CD14-positive monocyte (primary cell): ENCODE data around the gene LRRC42. TPM values are rescaled to one million over a fixed set of nuclear protein-coding genes. Genes with fewer than 3 reads are reported as not detected.

Experiments used
- DNase-seq, 3 donors: peaks; one replicate each; pipeline ENCODE4 v3.0.0-alpha.2; 2011 to 2022
- H2AFZ ChIP-seq: 2 replicates; pipeline ENCODE4 v1.6.0; 2012; ENCODE audit warnings: mild to moderate bottlenecking, low read depth, low read length, inconsistent platforms; ENCODE audit not compliant: insufficient read depth, poor library complexity, severe bottlenecking
- H3K27ac ChIP-seq, 2 donors: 1 replicate in 1 of 2; 2 replicates in 1 of 2; pipeline ENCODE4 v1.5.1; 2012 to 2013; ENCODE audit warnings: low read length in 2 of 2, control low read depth in 1 of 2, inconsistent platforms in 1 of 2, low read depth in 1 of 2, mild to moderate bottlenecking in 1 of 2
- H3K27me3 ChIP-seq, 2 donors: one replicate each; pipeline versions ENCODE4 v1.6.0 to v1.6.1; 2011 to 2013; ENCODE audit warnings: low read length in 2 of 2; ENCODE audit not compliant: control insufficient read depth in 2 of 2, insufficient read depth in 2 of 2
- H3K36me3 ChIP-seq, 2 donors: replicated peaks in 1 of 2; 1 replicate in 1 of 2; 2 replicates in 1 of 2; pipeline versions ENCODE4 v1.5.1 to v1.6.1; 2012 to 2013; ENCODE audit warnings: low read length in 2 of 2, control low read depth in 1 of 2, inconsistent platforms in 1 of 2, mild to moderate bottlenecking in 1 of 2; ENCODE audit not compliant: insufficient read depth in 2 of 2, control insufficient read depth in 1 of 2
- H3K4me1 ChIP-seq, 2 donors: 1 replicate in 1 of 2; 2 replicates in 1 of 2; pipeline versions ENCODE4 v1.5.1 to v1.6.1; 2012 to 2013; ENCODE audit warnings: low read length in 2 of 2, control low read depth in 1 of 2, inconsistent platforms in 1 of 2, mild to moderate bottlenecking in 1 of 2, moderate library complexity in 1 of 2; ENCODE audit not compliant: insufficient read depth in 2 of 2, control insufficient read depth in 1 of 2
- H3K4me2 ChIP-seq: replicated peaks from 2 replicates; pipeline ENCODE3; 2012; ENCODE audit warnings: low read length, moderate library complexity, mild to moderate bottlenecking; ENCODE audit not compliant: poor library complexity, severe bottlenecking; ENCODE audit errors: extremely low read depth
- H3K4me3 ChIP-seq, 3 experiments: fragments of 200-600 bp in 1 of 3; sonication (generic) in 1 of 3; replicated peaks in 1 of 3; 1 replicate in 2 of 3; 2 replicates in 1 of 3; pipeline ENCODE4 v1.5.1; 2011 to 2013; ENCODE audit warnings: low read length in 3 of 3, mild to moderate bottlenecking in 3 of 3, control low read depth in 2 of 3, low read depth in 2 of 3, inconsistent platforms in 1 of 3, moderate library complexity in 1 of 3
- H3K79me2 ChIP-seq: 2 replicates; pipeline ENCODE4 v1.6.0; 2012; ENCODE audit warnings: mild to moderate bottlenecking, control low read depth, inconsistent platforms, low read length, moderate library complexity; ENCODE audit not compliant: insufficient read depth
- H3K9ac ChIP-seq: 2 replicates; pipeline ENCODE4 v1.6.0; 2017; ENCODE audit warnings: low read length, mild to moderate bottlenecking; ENCODE audit not compliant: insufficient read depth, poor library complexity, severe bottlenecking
- H3K9me3 ChIP-seq, 2 donors: replicated peaks in 1 of 2; 1 replicate in 1 of 2; 2 replicates in 1 of 2; pipeline versions ENCODE4 v1.5.1 to v1.6.1; 2012 to 2013; ENCODE audit warnings: low read length in 2 of 2, control low read depth in 1 of 2; ENCODE audit not compliant: control insufficient read depth in 1 of 2, insufficient read depth in 1 of 2
- H4K20me1 ChIP-seq: 2 replicates; pipeline ENCODE4 v1.6.0; 2012; ENCODE audit warnings: mild to moderate bottlenecking, low read length, control low read depth, moderate library complexity; ENCODE audit not compliant: insufficient read depth
- H3K27ac Mint-ChIP-seq, 7 donors: one replicate each; pipeline ENCODE4 v1.8.0; 2020; ENCODE audit warnings: mild to moderate bottlenecking in 7 of 7, mixed read lengths in 7 of 7, moderate library complexity in 6 of 7, inconsistent platforms in 2 of 7
- H3K27me3 Mint-ChIP-seq, 3 donors: one replicate each; pipeline ENCODE4 v1.8.0; 2021 to 2022; ENCODE audit warnings: low read depth in 3 of 3, mild to moderate bottlenecking in 3 of 3, mixed read lengths in 3 of 3, moderate library complexity in 3 of 3, inconsistent platforms in 1 of 3
- H3K36me3 Mint-ChIP-seq, 2 donors: one replicate each; pipeline ENCODE4 v1.8.0; 2020; ENCODE audit warnings: mixed read lengths in 2 of 2, inconsistent platforms in 1 of 2, mild to moderate bottlenecking in 1 of 2
- H3K4me1 Mint-ChIP-seq: one replicate; pipeline ENCODE4 v1.8.0; 2020; ENCODE audit warnings: mild to moderate bottlenecking, mixed read lengths
- H3K4me3 Mint-ChIP-seq, 2 donors: one replicate each; pipeline ENCODE4 v1.8.0; 2020; ENCODE audit warnings: mild to moderate bottlenecking in 2 of 2, mixed read lengths in 2 of 2, moderate library complexity in 1 of 2
- H3K9me3 Mint-ChIP-seq, 7 donors: one replicate each; pipeline ENCODE4 v1.8.0; 2020 to 2022; ENCODE audit warnings: mixed read lengths in 7 of 7, mild to moderate bottlenecking in 6 of 7, moderate library complexity in 6 of 7, inconsistent platforms in 2 of 7
- CTCF ChIP-seq: fragments of 200-600 bp; IDR thresholded peaks from one replicate; pipeline ENCODE4 v1.8.0; 2022; ENCODE audit warnings: antibody characterized with exemption, mild to moderate bottlenecking
- WGBS: methylation state at CpG from one replicate; pipeline ENCODE4 v1.1.5; 2013; ENCODE audit warnings: missing lambda C conversion rate; ENCODE audit not compliant: insufficient coverage; 5-methylcytosine and 5-hydroxymethylcytosine counted together
- intact Hi-C, 2 donors: fragments of 100-400 bp; cut with micrococcal nuclease; formaldehyde crosslinking; loops; one replicate each; pipeline versions ENCODE4 v1.15.0 to v1.15.1; 2023
- polyA plus RNA-seq, 3 donors: library from polyadenylated mRNA; depleted of rRNA in 1 of 3; unstranded in 2 of 3; stranded (reverse) in 1 of 3; fragments of 300-500 nt in 2 of 3; fragments of >200 nt in 1 of 3; fragmentation: Illumina TruSeq in 2 of 3; gene quantifications; 1 replicate in 2 of 3; 2 replicates in 1 of 3; pipeline ENCODE4 v1.2.3, GENCODE V29; 2012 to 2021

Gene LRRC42
- polyA plus RNA-seq, 3 donors: 5.6 to 7.3 (median 7.3) TPM

- no peaks in the 10 kb centered on the region for H4K20me1 ChIP-seq
- Mint-ChIP-seq H3K4me3 (no peak overlapping the region), H3K9me3 (peaks cover 0 to 3% (median 0%) of the 10 kb centered on the region in 7 donors), H3K4me1 (peaks cover 1% of the 10 kb centered on the region), H3K27ac (peak overlapping the region in 1 of 7 donors; percentile 18), H3K27me3 (no peaks in the 10 kb centered on the region), H3K36me3 (peaks cover 2 to 6% of the 10 kb centered on the region in 2 donors)
- H3K79me2 ChIP-seq: no peaks in the 10 kb centered on the region
- intact Hi-C loops: no loop called here
- WGBS: 69% methylated on average over 3 of the region's 4 CpGs
- H3K36me3 ChIP-seq: peaks cover 0 to 6% of the 10 kb centered on the region in 2 donors
- no peak overlapping the region for H3K4me2 ChIP-seq
- H3K27ac ChIP-seq: peak overlapping the region in 1 of 2 donors; percentile 31
- no peak overlapping the region for H3K9ac ChIP-seq
- no peaks in the 10 kb centered on the region for H3K9me3 ChIP-seq
- no peak overlapping the region for H2AFZ ChIP-seq
- no peak for DNase-seq
- no peaks in the 10 kb centered on the region for H3K4me1 ChIP-seq
- no peak for TF ChIP-seq CTCF
- no peaks in the 10 kb centered on the region for H3K27me3 ChIP-seq
- H3K4me3 ChIP-seq: no peak overlapping the region
Observed at GRCh38 chr1:53906121-53906520, 40.0 kb upstream of the LRRC42 start.

- H3K4me1 Mint-ChIP-seq: peaks cover 1% of the 10 kb centered on the region
- intact Hi-C loops: no loop called here
- Histone ChIP-seq H3K4me2 (no peak overlapping the region), H4K20me1 (no peaks in the 10 kb centered on the region), H3K27me3 (no peaks in the 10 kb centered on the region), H3K9ac (no peak overlapping the region), H3K4me1 (no peaks in the 10 kb centered on the region), H3K36me3 (peaks cover 3 to 32% of the 10 kb centered on the region in 2 donors), H3K79me2 (no peaks in the 10 kb centered on the region), H3K9me3 (no peaks in the 10 kb centered on the region), H3K4me3 (no peak overlapping the region), H3K27ac (no peak overlapping the region), H2AFZ (no peak overlapping the region)
- DNase-seq: no peak
- WGBS: 95% methylated on average over 2 of the region's 3 CpGs
- H3K27me3 Mint-ChIP-seq: no peaks in the 10 kb centered on the region
- peaks cover 0 to 3% (median 0%) of the 10 kb centered on the region in 7 donors for H3K9me3 Mint-ChIP-seq
- H3K36me3 Mint-ChIP-seq: peaks cover 13 to 20% of the 10 kb centered on the region in 2 donors
- no peak overlapping the region for H3K27ac Mint-ChIP-seq
- no peak for TF ChIP-seq CTCF
- no peak overlapping the region for H3K4me3 Mint-ChIP-seq
Observed at GRCh38 chr1:53909946-53910345, 36.2 kb upstream of the LRRC42 start.
